Measurements from ENCODE around the gene CDIPT.
"Not testable (repeated sequence)": the region's sequence is repeated elsewhere in the genome, so short reads cannot be mapped to it uniquely, and the experiment has no call there.

The CDIPT gene

GRCh38 chr16:29894352-29894751 lies 31.3 kb upstream of the CDIPT start:
- no peak for TF ChIP-seq CTCF (IDR thresholded peaks at IDR 0.05; ENCODE audit: low read depth, low read length)
- DNase-seq (ENCODE audit: extremely low read depth, low read depth): no peak

GRCh38 chr16:29893553-29893952 lies 30.5 kb upstream of the CDIPT start:
- DNase-seq (ENCODE audit: extremely low read depth, low read depth): no peak
- TF ChIP-seq CTCF (IDR thresholded peaks at IDR 0.05; ENCODE audit: low read depth, low read length): no peak

GRCh38 chr16:29892458-29892813 lies 29.4 kb upstream of the CDIPT start:
- no peak for DNase-seq (ENCODE audit: extremely low read depth, low read depth)
- TF ChIP-seq CTCF (IDR thresholded peaks at IDR 0.05; ENCODE audit: low read depth, low read length): no peak

GRCh38 chr16:29891525-29892457 lies 28.8 kb upstream of the CDIPT start:
- TF ChIP-seq CTCF (IDR thresholded peaks at IDR 0.05; ENCODE audit: low read depth, low read length): no peak
- no peak for DNase-seq (ENCODE audit: extremely low read depth, low read depth)

GRCh38 chr16:29889372-29889771 lies 26.3 kb upstream of the CDIPT start:
- not testable (repeated sequence) for DNase-seq (ENCODE audit: extremely low read depth, low read depth)

- no peak for TF ChIP-seq CTCF (IDR thresholded peaks at IDR 0.05; ENCODE audit: low read depth, low read length)
- DNase-seq (ENCODE audit: extremely low read depth, low read depth): no peak
These were observed 21.0 kb upstream of the CDIPT start for GRCh38 chr16:29883987-29884386.

GRCh38 chr16:29881050-29881449 lies 18.0 kb upstream of the CDIPT start:
- no peak for TF ChIP-seq CTCF (IDR thresholded peaks at IDR 0.05; ENCODE audit: low read depth, low read length)
- DNase-seq (ENCODE audit: extremely low read depth, low read depth): no peak

- no peak for DNase-seq (ENCODE audit: extremely low read depth, low read depth)
These were observed 15.1 kb upstream of the CDIPT start for GRCh38 chr16:29878172-29878571.

More at GRCh38 chr16:29878172-29878571, 15.1 kb upstream of the CDIPT start:
- TF ChIP-seq CTCF (IDR thresholded peaks at IDR 0.05; ENCODE audit: low read depth, low read length): no peak

Data from AG09319 (cell line).